Left lung (tissue), 10 donors: Measurements from ENCODE around the gene AAGAB. TPM values are rescaled to one million over a fixed set of nuclear protein-coding genes. Genes with fewer than 3 reads are reported as not detected.

Source experiments
- ATAC-seq: fragments of 200-7000 bp; cut with Tn5 transposase; one replicate; pipeline ENCODE4 v1.9.1; 2020; ENCODE audit warnings: moderate library complexity
- DNase-seq, 4 donors: peaks; one replicate each; pipeline ENCODE4 v3.0.0-alpha.2; 2013 to 2020
- H3K27ac ChIP-seq, 2 donors: fragments of 200-600 bp; sonication (generic) in 1 of 2; one replicate each; pipeline versions ENCODE4 v1.5.0 to v1.8.0; 2020 to 2021
- H3K27me3 ChIP-seq, 2 donors: fragments of 200-600 bp; sonication (generic) in 1 of 2; one replicate each; pipeline versions ENCODE4 v1.5.0 to v1.8.0; 2020 to 2021
- H3K36me3 ChIP-seq, 2 donors: fragments of 200-600 bp; sonication (generic) in 1 of 2; one replicate each; pipeline versions ENCODE4 v1.5.0 to v1.8.0; 2020 to 2021
- H3K4me1 ChIP-seq, 2 donors: fragments of 200-600 bp; one replicate each; pipeline ENCODE4 v1.8.0; 2021
- H3K4me3 ChIP-seq, 2 donors: fragments of 200-600 bp; sonication (generic) in 1 of 2; one replicate each; pipeline versions ENCODE4 v1.5.0 to v1.8.0; 2020 to 2021; ENCODE audit warnings: mild to moderate bottlenecking in 1 of 2
- H3K9me3 ChIP-seq, 2 donors: fragments of 200-600 bp; sonication (generic) in 1 of 2; one replicate each; pipeline versions ENCODE4 v1.5.0 to v1.8.0; 2020 to 2021
- CTCF ChIP-seq, 2 donors: fragments of 200-600 bp; sonication (generic) in 1 of 2; IDR thresholded peaks; one replicate each; pipeline versions ENCODE4 v1.5.0 to v1.8.0; 2021; ENCODE audit warnings: antibody characterized with exemption in 2 of 2
- intact Hi-C, 2 donors: fragments of 100-400 bp; cut with DNase I; formaldehyde crosslinking; loops; one replicate each; pipeline versions ENCODE4 v1.11.2 to v1.14.2; 2022
- polyA plus RNA-seq, 6 donors: library from polyadenylated mRNA; unstranded; fragments of 120-200 nt; gene quantifications; one replicate each; pipeline ENCODE4 v1.2.1, GENCODE V29; 2013; ENCODE audit not compliant: insufficient read length in 6 of 6
- total RNA-seq, 2 donors: library from RNA; stranded (reverse); fragmentation: NEBNext Ultra II Directional; extraction: Animal tissue kit (Norgen Biotek cat#: 25700); gene quantifications; one replicate each; pipeline ENCODE4 v1.2.1, GENCODE V29; 2021
- donor health status: DM: no; HTN: yes; CAD: no.
- donor health status: DM: no; HTN: no; CAD: no.

Gene AAGAB
- total and polyA plus RNA-seq, 8 donors, result 24.9 to 42.4 (median 29.9) TPM

- DNase-seq (no peak), ATAC-seq (no peak)
- no peak overlapping the region for H3K4me3 ChIP-seq
- H3K4me1 ChIP-seq, result peaks cover 0 to 33% of the 10 kb centered on the region in 2 donors
- no peak for TF ChIP-seq CTCF (IDR thresholded peaks at IDR 0.05)
- peaks cover 0 to 8% of the 10 kb centered on the region in 2 donors for H3K9me3 ChIP-seq
- no peaks in the 10 kb centered on the region for H3K27me3 ChIP-seq
- peaks cover 0 to 14% of the 10 kb centered on the region in 2 donors for H3K36me3 ChIP-seq
- intact Hi-C loops, result no loop called here
- H3K27ac ChIP-seq, result no peak overlapping the region
These were observed 11.8 kb downstream of the AAGAB start for GRCh38 chr15:67242708-67243111.

- no peak overlapping the region for H3K27ac ChIP-seq
- H3K4me1 ChIP-seq, result peaks cover 0 to 33% of the 10 kb centered on the region in 2 donors
- intact Hi-C loops, result no loop called here
- ATAC-seq (no peak), DNase-seq (no peak)
- no peak overlapping the region for H3K4me3 ChIP-seq
- no peaks in the 10 kb centered on the region for H3K9me3 ChIP-seq
- no peaks in the 10 kb centered on the region for H3K27me3 ChIP-seq
- H3K36me3 ChIP-seq, result peaks cover 0 to 6% of the 10 kb centered on the region in 2 donors
- no peak for TF ChIP-seq CTCF (IDR thresholded peaks at IDR 0.05)
These were observed 13.2 kb downstream of the AAGAB start for GRCh38 chr15:67241132-67241855.

- H3K4me3 ChIP-seq, result no peak overlapping the region
- peak in 1 of 2 donors; percentile 7 for TF ChIP-seq CTCF (IDR thresholded peaks at IDR 0.05)
- intact Hi-C loops, result no loop called here
- peaks cover 0 to 2% of the 10 kb centered on the region in 2 donors for H3K36me3 ChIP-seq
- H3K4me1 ChIP-seq, result peaks cover 0 to 33% of the 10 kb centered on the region in 2 donors
- no peaks in the 10 kb centered on the region for H3K27me3 ChIP-seq
- H3K27ac ChIP-seq, result no peak overlapping the region
- DNase-seq (peak in 1 of 4 donors; percentile 6), ATAC-seq (peak; percentile 66)
- H3K9me3 ChIP-seq, result no peaks in the 10 kb centered on the region
These were observed 14.0 kb downstream of the AAGAB start for GRCh38 chr15:67240235-67241131.

- Histone ChIP-seq H3K4me3 (no peak overlapping the region), H3K27ac (no peak overlapping the region), H3K4me1 (no peaks in the 10 kb centered on the region), H3K9me3 (no peaks in the 10 kb centered on the region), H3K36me3 (peaks cover 0 to 68% of the 10 kb centered on the region in 2 donors), H3K27me3 (no peaks in the 10 kb centered on the region)
- intact Hi-C loops, result no loop called here
- TF ChIP-seq CTCF (IDR thresholded peaks at IDR 0.05), result no peak
- no peak for ATAC-seq
- DNase-seq, result no peak
These were observed 21.9 kb downstream of the AAGAB start for GRCh38 chr15:67232591-67232990.

GRCh38 chr15:67230504-67230903 is 24.0 kb downstream of the AAGAB start:
- no peaks in the 10 kb centered on the region for H3K27me3 ChIP-seq
- no peak for TF ChIP-seq CTCF (IDR thresholded peaks at IDR 0.05)
- DNase-seq (no peak), ATAC-seq (no peak)
- H3K9me3 ChIP-seq, result no peaks in the 10 kb centered on the region
- H3K4me1 ChIP-seq, result no peaks in the 10 kb centered on the region
- H3K27ac ChIP-seq, result no peak overlapping the region
- H3K36me3 ChIP-seq, result peaks cover 0 to 66% of the 10 kb centered on the region in 2 donors
- no peak overlapping the region for H3K4me3 ChIP-seq
- intact Hi-C loops, result no loop called here
